HL-60/S4 treated with phorbol 12-myristate 13-acetate at 8.2 ng/mL for 4 days and 3 days (cell line): Measurements from ENCODE around the gene STX8.

Experiments
- in situ Hi-C: fragments of 300-500 bp; cut with MboI; formaldehyde crosslinking; loops from 2 replicates; pipeline ENCODE4 v1.15.0; 2022; ENCODE audit warnings: low sequenced_read_pairs

The STX8 gene

GRCh38 chr17:9244066-9245052 lies 331.3 kb downstream of the STX8 start:
- in situ Hi-C loops = no loop called here

GRCh38 chr17:9242983-9243382 lies 332.6 kb downstream of the STX8 start:
- in situ Hi-C loops = no loop called here

- in situ Hi-C loops = no loop called here
Observed at GRCh38 chr17:9242497-9242881, 333.1 kb downstream of the STX8 start.

- in situ Hi-C loops = no loop called here
Observed at GRCh38 chr17:9241774-9242496, 333.7 kb downstream of the STX8 start.

- in situ Hi-C loops = no loop called here
Observed at GRCh38 chr17:9241371-9241712, 334.3 kb downstream of the STX8 start.

GRCh38 chr17:9240659-9241370 lies 334.8 kb downstream of the STX8 start:
- in situ Hi-C loops = no loop called here

GRCh38 chr17:9239793-9240658 lies 335.6 kb downstream of the STX8 start:
- in situ Hi-C loops = no loop called here

- in situ Hi-C loops = no loop called here
Observed at GRCh38 chr17:9239246-9239792, 336.3 kb downstream of the STX8 start.

- in situ Hi-C loops = no loop called here
Observed at GRCh38 chr17:9238340-9239245, 337.0 kb downstream of the STX8 start.

- in situ Hi-C loops = no loop called here
Observed at GRCh38 chr17:9237661-9238301, 337.8 kb downstream of the STX8 start.

GRCh38 chr17:9237053-9237410 lies 338.6 kb downstream of the STX8 start:
- in situ Hi-C loops = no loop called here

GRCh38 chr17:9236286-9237052 lies 339.2 kb downstream of the STX8 start:
- in situ Hi-C loops = no loop called here

GRCh38 chr17:9235346-9235745 lies 340.3 kb downstream of the STX8 start:
- in situ Hi-C loops = no loop called here

GRCh38 chr17:9234389-9234945 lies 341.2 kb downstream of the STX8 start:
- in situ Hi-C loops = no loop called here

- in situ Hi-C loops = no loop called here
Observed at GRCh38 chr17:9233761-9234160, 341.9 kb downstream of the STX8 start.

- in situ Hi-C loops = no loop called here
Observed at GRCh38 chr17:9233271-9233599, 342.4 kb downstream of the STX8 start.

GRCh38 chr17:9232591-9233270 lies 342.9 kb downstream of the STX8 start:
- in situ Hi-C loops = no loop called here
